Measurements from ENCODE around the gene CCDC40.
"Not testable (repeated sequence)": the region's sequence is repeated elsewhere in the genome, so short reads cannot be mapped to it uniquely, and the experiment has no call there.

Gene CCDC40

DNA sequence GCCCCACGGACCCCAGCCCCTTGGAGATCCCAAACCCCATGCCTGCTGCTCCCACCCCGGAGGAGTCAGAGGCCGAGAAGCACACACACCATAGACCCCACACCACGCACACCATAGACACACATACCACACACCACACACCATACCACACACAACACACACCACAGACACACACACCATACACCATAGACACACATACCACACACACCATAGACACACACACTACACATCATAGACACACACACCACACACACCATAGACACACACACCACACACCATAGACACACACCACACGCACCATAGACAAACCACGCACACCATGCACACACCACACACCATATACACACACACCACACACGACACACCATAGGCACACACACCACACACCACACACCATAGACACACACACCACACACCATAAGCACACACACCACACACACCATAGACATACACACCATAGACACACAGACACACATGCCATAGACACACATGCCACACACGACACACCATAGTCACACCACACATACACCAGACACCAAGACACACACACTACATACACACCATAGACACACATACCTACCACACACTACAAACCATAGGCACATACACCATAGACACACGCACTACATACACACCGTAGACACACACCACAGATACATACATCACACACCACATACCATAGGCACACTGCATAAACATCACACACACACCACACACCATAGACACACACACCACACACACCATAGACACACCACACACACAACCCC lies 12.1 kb upstream of the CCDC40 start:
- no peak for DNase-seq

DNA sequence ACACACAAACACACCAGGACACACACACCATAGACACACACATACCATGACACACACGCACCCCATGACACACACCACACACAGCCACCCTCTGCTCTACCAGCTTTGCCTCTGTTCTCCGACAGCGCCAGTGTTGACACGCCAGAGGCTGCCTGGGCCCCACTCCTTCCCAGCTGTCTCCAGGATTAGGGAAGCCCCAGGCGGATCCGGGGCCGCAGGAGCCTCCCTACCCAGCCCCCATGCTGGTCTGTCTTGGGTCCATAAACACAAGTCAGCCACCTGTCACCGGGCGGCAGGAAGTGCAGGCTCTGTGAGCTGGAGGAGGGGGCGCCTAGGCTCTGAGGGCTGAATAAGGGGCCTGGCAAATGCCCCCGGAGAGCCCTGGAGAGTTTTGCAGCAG lies 11.3 kb upstream of the CCDC40 start:
- DNase-seq: peak; percentile 73

GRCh38 chr17:80025796-80026195 lies 10.6 kb upstream of the CCDC40 start:
- DNase-seq: no peak

GRCh38 chr17:80026359-80027042 lies 9.9 kb upstream of the CCDC40 start:
- DNase-seq: no peak

- no peak for DNase-seq
These were observed 9.4 kb upstream of the CCDC40 start for GRCh38 chr17:80027043-80027435.

GRCh38 chr17:80028030-80028429 lies 8.4 kb upstream of the CCDC40 start:
- DNase-seq: no peak

GRCh38 chr17:80029258-80029974 lies 7.0 kb upstream of the CCDC40 start:
- peak; percentile 70 for DNase-seq

DNA sequence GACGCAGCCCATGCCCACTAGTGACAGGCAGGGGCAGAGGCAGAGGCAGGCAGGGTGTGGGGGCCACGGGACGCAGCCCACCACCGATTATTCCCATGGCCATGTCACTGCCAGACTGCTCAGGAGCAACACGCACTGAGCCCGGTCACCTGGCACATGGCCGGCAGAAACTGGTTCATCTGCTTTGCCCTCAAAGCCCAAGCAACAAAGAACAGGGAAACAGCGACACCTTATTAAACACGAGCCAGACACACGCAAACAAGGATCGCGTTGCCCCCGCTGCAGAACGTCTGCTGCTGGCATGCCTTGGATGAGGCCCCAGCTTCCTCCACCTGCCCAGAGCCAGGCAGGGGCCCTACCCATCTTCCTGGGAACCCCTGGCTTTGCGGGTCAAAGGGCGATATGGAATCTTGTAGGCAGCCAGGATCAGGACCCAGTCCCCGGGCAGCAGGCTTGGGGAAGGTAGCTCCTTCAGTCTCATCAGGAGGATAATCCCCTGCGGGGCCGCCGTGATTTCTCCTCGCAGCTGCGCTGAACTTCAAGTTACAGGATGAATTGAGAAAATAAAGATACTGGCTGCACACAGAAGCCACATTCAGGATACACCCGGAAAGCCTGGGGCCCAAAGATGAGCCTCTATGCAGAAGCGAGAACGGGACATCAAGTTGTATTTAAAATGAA lies 5.6 kb upstream of the CCDC40 start:
- no peak for DNase-seq

- no peak for DNase-seq
These were observed 4.6 kb upstream of the CCDC40 start for GRCh38 chr17:80031691-80032430.

DNA sequence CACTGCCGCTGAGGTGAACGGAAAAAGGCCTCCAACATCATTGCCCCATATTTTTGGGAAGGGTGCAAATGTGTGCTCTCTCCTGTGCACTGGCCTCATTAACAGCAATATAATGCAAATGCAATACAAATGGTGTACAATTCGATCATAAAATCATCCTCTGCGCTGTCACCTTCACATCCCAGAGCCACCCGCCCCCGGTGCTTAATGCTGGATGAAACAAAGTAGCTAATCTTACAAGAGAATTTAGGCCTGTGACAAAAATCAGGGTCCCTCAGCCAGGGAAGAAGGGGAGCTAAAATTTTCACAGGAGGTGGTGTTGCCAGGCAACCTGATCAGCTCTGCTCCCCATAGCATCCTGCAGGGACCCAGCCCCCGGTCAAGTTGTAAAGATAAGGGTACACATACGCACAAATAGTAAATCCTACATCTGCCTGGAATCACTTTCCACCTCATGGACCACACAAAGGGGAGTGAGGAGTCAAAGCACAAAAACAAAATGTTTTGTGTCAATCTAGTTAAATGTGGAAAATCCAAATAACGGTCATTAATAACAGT lies 3.7 kb upstream of the CCDC40 start:
- no peak for DNase-seq

GRCh38 chr17:80033840-80034239 lies 2.6 kb upstream of the CCDC40 start:
- no peak for DNase-seq

GRCh38 chr17:80034791-80035686 lies 1.4 kb upstream of the CCDC40 start:
- DNase-seq: no peak

GRCh38 chr17:80035687-80035936 lies 830 bp upstream of the CCDC40 start, which contains the start of gene TBC1D16:
TSS of gene TBC1D16 (minus strand) at chr17:80035872. CDS start at chr17:80013547, 22,325 bp downstream.
- no peak for DNase-seq

GRCh38 chr17:80036715-80037477 lies 454 bp downstream of the CCDC40 start:
- no peak for DNase-seq

- DNase-seq: no peak
These were observed 7.5 kb downstream of the CCDC40 start for GRCh38 chr17:80043963-80044362.

DNA sequence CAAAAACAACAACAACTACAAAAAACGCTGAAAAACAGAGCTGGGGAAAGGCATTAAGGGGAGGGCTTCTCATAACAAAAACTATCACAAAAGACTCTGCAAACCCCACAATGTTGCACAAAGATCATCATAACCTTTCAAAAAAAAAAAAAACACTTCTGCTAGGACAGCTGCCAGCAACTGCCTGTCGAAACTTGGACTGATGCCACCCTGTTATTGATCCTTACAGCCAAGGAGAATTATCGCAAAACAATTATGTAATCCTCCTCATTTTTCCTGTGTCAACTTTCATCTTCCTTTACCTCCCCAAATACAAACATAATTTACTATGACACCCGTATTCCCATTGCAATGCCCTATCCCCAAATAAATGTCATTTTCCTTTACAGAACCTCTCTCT lies 9.3 kb downstream of the CCDC40 start:
- no peak for DNase-seq

DNA sequence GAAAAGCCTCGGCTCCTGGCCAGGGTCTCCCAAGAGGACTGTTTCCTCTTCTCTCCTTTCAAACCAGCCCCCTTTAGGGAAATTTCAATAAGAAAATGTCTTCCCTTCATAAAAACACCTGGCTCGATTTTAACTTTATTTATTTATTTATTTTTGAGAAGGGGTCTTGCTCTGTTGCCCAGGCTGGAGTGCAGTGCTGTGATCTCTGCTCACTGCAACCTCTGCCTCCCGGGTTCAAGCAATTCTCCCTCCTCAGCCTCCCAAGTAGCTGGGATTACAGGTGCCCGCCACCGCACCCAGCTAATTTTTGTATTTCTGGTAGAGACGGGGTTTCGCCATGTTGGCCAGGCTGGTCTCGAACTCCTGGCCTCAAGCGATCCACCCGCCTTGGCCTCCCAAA lies 10.3 kb downstream of the CCDC40 start:
- DNase-seq: not testable (repeated sequence)

GRCh38 chr17:80047176-80047575 lies 10.7 kb downstream of the CCDC40 start:
- no peak for DNase-seq

- no peak for DNase-seq
These were observed 13.5 kb downstream of the CCDC40 start for GRCh38 chr17:80049986-80050385.

DNA sequence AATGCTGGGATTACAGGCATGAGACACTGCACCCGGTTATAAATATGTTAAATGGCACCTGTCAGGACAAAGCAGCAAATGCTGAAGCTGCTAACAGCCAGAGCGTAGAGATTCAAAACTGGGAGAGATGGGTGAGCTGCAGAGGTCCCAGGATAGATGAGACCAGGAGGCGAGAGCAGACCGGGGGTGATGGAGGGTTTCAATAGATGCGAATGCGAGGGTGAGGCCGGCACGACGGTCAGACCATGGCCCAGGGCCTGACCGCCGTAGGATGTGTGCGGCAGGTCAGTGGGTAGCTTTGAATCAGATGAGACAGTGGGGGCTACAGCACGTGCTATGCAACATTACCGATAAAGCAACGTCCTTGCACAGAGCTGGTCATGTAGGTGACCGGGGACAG lies 14.3 kb downstream of the CCDC40 start:
- no peak for DNase-seq

DNA sequence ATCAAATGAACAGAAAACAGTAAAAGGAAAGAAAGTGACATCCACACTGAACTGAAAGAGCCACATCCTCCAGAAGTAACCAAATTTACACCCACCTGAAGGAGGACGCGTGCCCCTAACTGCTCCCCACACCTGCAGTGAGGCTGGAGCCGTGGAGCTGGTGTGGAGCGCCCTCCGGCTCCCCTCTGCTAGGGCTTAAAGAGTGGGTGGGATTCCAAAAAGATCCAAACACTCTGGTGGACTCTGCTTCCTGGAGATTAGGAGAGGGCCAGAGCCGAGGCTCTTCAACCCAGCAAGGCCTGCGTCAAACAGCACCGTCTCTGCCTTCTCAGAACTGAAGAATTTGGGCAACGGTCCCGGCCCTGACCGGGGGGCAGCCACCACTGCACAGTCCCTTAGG lies 15.2 kb downstream of the CCDC40 start:
- no peak for DNase-seq

Data from DMS 273 treated with DMSO at 0.1 percent for 48 hours (cell line).